ENCODE data around the gene PIGS.

The PIGS gene

DNA sequence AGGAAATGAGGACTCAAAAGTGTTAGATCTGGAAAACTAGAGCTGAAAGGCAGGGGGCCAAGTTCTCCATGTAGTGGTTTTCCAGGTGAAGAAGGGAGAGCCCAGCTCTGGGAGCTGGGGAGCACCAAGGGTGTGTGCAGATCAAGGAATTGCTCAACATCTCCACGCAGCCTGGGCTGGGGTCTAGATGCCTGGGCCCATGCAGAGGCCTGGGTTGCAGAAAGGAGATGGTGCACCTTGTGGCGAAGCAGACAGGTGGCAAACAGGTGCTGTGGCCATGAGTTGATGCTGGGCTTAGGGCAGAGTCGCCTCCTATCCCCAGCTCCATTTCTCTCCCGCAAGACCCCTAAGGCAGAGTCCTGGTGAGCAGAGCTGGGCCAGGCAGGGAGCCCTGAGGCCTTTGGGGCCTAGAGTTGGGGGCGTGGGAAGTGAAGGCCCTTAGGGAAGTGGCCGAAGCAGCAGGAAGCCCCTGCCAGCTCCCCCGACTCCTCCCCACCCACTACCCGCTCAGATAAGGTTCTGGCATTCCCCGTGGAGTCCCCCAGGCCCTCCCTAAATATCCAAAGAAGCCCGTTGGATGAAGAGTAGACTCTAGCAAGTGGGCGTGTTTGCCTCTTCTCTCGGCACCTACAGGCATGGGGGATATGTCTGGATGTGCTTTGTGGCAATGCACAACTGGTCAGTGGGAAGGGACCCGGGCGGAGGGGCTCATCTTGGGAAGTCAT is 64.4 kb downstream of the PIGS start:
- DNase-seq (ENCODE audit: low read depth): no peak

DNA sequence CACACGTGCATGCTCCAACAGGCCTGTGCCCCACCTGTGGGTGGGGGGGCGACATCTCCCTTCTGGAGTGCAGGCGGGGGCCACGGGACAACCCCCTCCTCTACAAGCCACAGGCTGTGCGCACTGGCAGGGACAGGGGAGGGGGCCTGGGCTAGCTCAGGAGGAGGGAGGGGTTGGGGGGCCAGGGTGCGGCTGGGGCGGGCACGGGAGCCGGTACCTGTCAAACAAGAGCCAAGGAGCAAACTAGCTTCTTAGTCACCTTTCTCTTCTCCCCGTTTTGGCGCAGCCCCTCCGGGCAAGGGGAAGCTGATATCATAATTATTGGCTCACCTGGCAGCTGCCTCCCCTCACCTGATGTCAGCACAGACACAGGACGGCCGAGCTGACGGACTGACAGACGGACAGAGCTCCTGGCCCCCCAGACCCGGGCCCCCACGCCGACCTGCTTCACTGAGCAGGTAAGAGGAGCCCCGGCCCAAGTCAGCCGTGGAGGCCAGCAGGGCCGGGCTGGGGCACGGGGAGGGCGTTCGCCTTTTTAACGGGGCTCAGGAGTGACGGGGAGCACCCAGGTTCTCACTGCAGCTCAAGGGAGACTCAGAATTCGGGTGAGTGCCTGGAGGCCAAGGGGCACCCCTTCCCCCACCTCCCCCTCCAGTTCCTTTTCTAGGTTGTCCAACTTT is 65.2 kb downstream of the PIGS start, which contains the start of gene FOXN1:
Gene FOXN1 (plus strand): TSS at position 363 of the 680 bp plus-strand sequence. CDS start 17,622 bp downstream, outside the sequence.
- DNase-seq (ENCODE audit: low read depth): no peak

DNA sequence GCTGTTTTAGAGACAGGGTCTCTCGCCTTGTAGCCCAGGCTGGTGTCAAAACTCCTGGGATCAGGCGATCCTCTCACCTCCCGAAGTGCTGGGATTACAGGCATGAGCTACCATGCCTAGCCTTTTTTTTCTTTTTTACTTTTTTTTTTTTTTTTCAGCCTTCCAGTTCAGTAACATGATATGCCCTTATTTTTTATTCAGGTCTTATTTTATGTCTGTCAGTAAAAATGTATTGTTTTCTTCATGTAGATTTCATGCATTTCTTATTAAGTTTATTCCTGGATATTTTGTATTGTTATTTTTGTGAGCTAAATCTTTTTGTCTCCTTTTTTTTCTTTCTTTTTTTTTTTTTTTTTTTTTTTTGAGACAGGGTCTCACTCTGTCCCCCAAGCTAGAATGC is 67.9 kb downstream of the PIGS start:
- DNase-seq (ENCODE audit: low read depth): no peak

Measured in stimulated activated CD8-positive, alpha-beta memory T cell treated with anti-CD3 and anti-CD28 coated beads, Interleukin-7, amount 100 ng/mL, for 24 hours (primary cell).